K562 (cell line): ENCODE measurements around the gene SLFN12. TPM values are rescaled to one million over a fixed set of nuclear protein-coding genes. Genes with fewer than 3 reads are reported as not detected.
"Not testable (repeated sequence)": the region's sequence is repeated elsewhere in the genome, so short reads cannot be mapped to it uniquely, and the experiment has no call there.

Experiments used
- ATAC-seq: fragments of 200-7000 bp; cut with Tn5 transposase; 3 replicates; pipeline ENCODE4 v1.9.1; 2020; ENCODE audit warnings: moderate library complexity
- BruUV-seq: library from RNA; stranded (reverse); fragments of 400-500 nt; replicated peaks from 2 replicates; lab custom pipeline; 2021; lab: Mats Ljungman, UMichigan
- CTCF ChIA-PET: fragments of 300-600 bp; formaldehyde crosslinking; extraction: SDS; loops from one replicate; lab custom pipeline; 2021; ENCODE audit warnings: low intra/inter-chr PET ratio; lab: Yijun Ruan, JAX
- POLR2A ChIA-PET: fragments of 300-600, 350-650 bp; sonication (Branson Sonifier 250); formaldehyde crosslinking; extraction: SDS; loops from one replicate; lab custom pipeline; 2021; ENCODE audit warnings: antibody characterized with exemption, inconsistent platforms; lab: Yijun Ruan, JAX
- DNase-seq, 4 experiments: peaks; one replicate each; pipeline versions ENCODE4 v3.0.0 to v3.0.0-alpha.2; 2011 to 2018; ENCODE audit warnings: low spot score in 3 of 4, mixed read lengths in 3 of 4; ENCODE audit errors: extremely low read depth in 1 of 4
- FAIRE-seq: peaks from 2 replicates; lab custom pipeline; 2011; peaks lifted over from hg19 to GRCh38; lab: Jason Lieb, UNC
- H2AFZ ChIP-seq: 2 replicates; pipeline ENCODE4 v1.6.0; 2011; ENCODE audit warnings: low read depth, low read length, control low read depth, inconsistent platforms
- H3K27ac ChIP-seq: fragments of 200-600 bp; 3 replicates; pipeline ENCODE4 v1.8.0; 2011; ENCODE audit warnings: low read depth, mild to moderate bottlenecking, control low read depth, inconsistent platforms, low read length, moderate library complexity, mixed read lengths; ENCODE audit errors: extremely low read depth
- H3K27me3 ChIP-seq, 2 experiments: fragments of 300-600 bp in 1 of 2; 2 replicates in 1 of 2; 3 replicates in 1 of 2; pipeline versions ENCODE4 v1.6.0 to v1.8.0; 2011; ENCODE audit warnings: inconsistent platforms in 2 of 2, low read length in 2 of 2, mild to moderate bottlenecking in 1 of 2, mixed read lengths in 1 of 2, moderate library complexity in 1 of 2; ENCODE audit not compliant: control insufficient read depth in 2 of 2, insufficient read depth in 2 of 2
- H3K36me3 ChIP-seq: fragments of 300-600 bp; 3 replicates; pipeline ENCODE4 v1.8.0; 2011; ENCODE audit warnings: mild to moderate bottlenecking, low read length, inconsistent platforms; ENCODE audit not compliant: control insufficient read depth, insufficient read depth
- H3K4me1 ChIP-seq, 2 experiments: fragments of 200-600 bp in 1 of 2; replicated peaks in 1 of 2; 2 replicates in 1 of 2; 3 replicates in 1 of 2; pipeline versions ENCODE4 v1.5.1 to v1.8.0; 2011; ENCODE audit warnings: inconsistent platforms in 2 of 2, low read length in 2 of 2, mild to moderate bottlenecking in 1 of 2, mixed read lengths in 1 of 2, moderate library complexity in 1 of 2; ENCODE audit not compliant: control insufficient read depth in 2 of 2, insufficient read depth in 2 of 2
- H3K4me2 ChIP-seq: 2 replicates; pipeline ENCODE4 v1.6.1; 2011; ENCODE audit warnings: low read length, control low read depth, inconsistent platforms, mixed read lengths; ENCODE audit not compliant: insufficient read depth
- H3K4me3 ChIP-seq: fragments of 200-600 bp; sonication (generic), shearing (Covaris generic); 2 replicates; pipeline ENCODE4 v1.5.1; 2016; ENCODE audit warnings: control low read depth, inconsistent platforms
- H3K79me2 ChIP-seq: fragments of 200-600 bp; 3 replicates; pipeline ENCODE4 v1.8.0; 2011; ENCODE audit warnings: low read length, inconsistent platforms; ENCODE audit not compliant: control insufficient read depth, insufficient read depth
- H3K9ac ChIP-seq, 2 experiments: 2 replicates each; pipeline versions ENCODE4 v1.6.0 to v1.6.1; 2011; ENCODE audit warnings: low read depth in 2 of 2, low read length in 2 of 2, control low read depth in 1 of 2, inconsistent platforms in 1 of 2, mild to moderate bottlenecking in 1 of 2, mixed read lengths in 1 of 2; ENCODE audit not compliant: insufficient read depth in 1 of 2
- H3K9me1 ChIP-seq: one replicate; pipeline ENCODE4 v1.6.0; 2011; ENCODE audit warnings: inconsistent platforms, mild to moderate bottlenecking, low read length, moderate library complexity; ENCODE audit not compliant: control insufficient read depth, insufficient read depth
- H3K9me3 ChIP-seq: replicated peaks from 2 replicates; pipeline ENCODE4 v1.5.1; 2011; ENCODE audit warnings: low read depth, low read length, inconsistent platforms; ENCODE audit not compliant: control insufficient read depth, insufficient read depth
- H4K20me1 ChIP-seq: replicated peaks from 2 replicates; pipeline ENCODE4 v1.6.1; 2011; ENCODE audit warnings: low read length, inconsistent platforms, mixed read lengths; ENCODE audit not compliant: control insufficient read depth, insufficient read depth
- ZNF347 ChIP-seq: fragments of 450-650 bp; formaldehyde crosslinking; IDR thresholded peaks from 2 replicates; pipeline ENCODE4 v1.4.0; 2020; ENCODE audit warnings: low read depth, mild to moderate bottlenecking, moderate library complexity
- WGBS: fragments of 100-300 bp; shearing (Covaris generic); methylation state at CpG from one replicate; pipeline ENCODE4 v1.1.6; 2016; ENCODE audit warnings: low coverage, mixed read lengths; ENCODE audit not compliant: insufficient coverage; ENCODE audit errors: missing lambda C conversion rate; 5-methylcytosine and 5-hydroxymethylcytosine counted together
- in situ Hi-C: fragments of 300-500 bp; cut with MboI; formaldehyde crosslinking; loops from 4 replicates; pipeline ENCODE4 v1.15.0; 2018; ENCODE audit warnings: inconsistent platforms, mixed read lengths
- intact Hi-C: fragments of 100-400 bp; cut with micrococcal nuclease; formaldehyde crosslinking; loops from 2 replicates; pipeline ENCODE4 v1.14.2; 2022
- polyA plus RNA-seq, 8 experiments: library from polyadenylated mRNA; depleted of rRNA in 4 of 8; stranded (reverse) in 5 of 8; unstranded in 3 of 8; fragments of >200 nt; fragmentation: Nextera tagmentation in 2 of 8; fragmentation: Illumina TruSeq in 1 of 8; extraction: Ambion mirVana in 2 of 8; extraction: Trizol in 1 of 8; gene quantifications; 2 replicates each; pipeline versions ENCODE4 v1.2.1 to v1.2.3, GENCODE V29; 2011 to 2014; ENCODE audit warnings: inconsistent platforms in 1 of 8, missing spikeins in 1 of 8
- total RNA-seq, 7 experiments: library from RNA; depleted of rRNA in 6 of 7; stranded (reverse); fragments of >200 nt in 6 of 7; fragmentation: Illumina TruSeq in 2 of 7; extraction: Trizol in 2 of 7; gene quantifications; 2 replicates each; pipeline versions ENCODE4 v1.2.1 to v1.2.3, GENCODE V29; 2011 to 2021; ENCODE audit warnings: low replicate concordance in 1 of 7
- TF ChIP-seq, protein P1 (sequence below), 3 experiments: fragments of 200-800 bp in 1 of 3; fragments of 250-450 bp in 1 of 3; fragments of 450-650 bp in 1 of 3; sonication (Bioruptor Pico) in 1 of 3; sonication (Bioruptor generic) in 1 of 3; formaldehyde crosslinking in 1 of 3; IDR thresholded peaks; 2 replicates each; pipeline versions ENCODE4 v1.6.1 to v1.8.0; 2016 to 2022; ENCODE audit warnings: mild to moderate bottlenecking in 2 of 3, missing genetic modification characterization in 2 of 3, missing compliant biosample characterization in 1 of 3, moderate library complexity in 1 of 3

The SLFN12 gene
- total and polyA plus RNA-seq, 9 of the 15 experiments (the other 6 are each of a cell fraction or from before 2014, with no cell fraction given) = 0.01 to 0.09 (median 0.07) TPM; not detected in 6

DNA sequence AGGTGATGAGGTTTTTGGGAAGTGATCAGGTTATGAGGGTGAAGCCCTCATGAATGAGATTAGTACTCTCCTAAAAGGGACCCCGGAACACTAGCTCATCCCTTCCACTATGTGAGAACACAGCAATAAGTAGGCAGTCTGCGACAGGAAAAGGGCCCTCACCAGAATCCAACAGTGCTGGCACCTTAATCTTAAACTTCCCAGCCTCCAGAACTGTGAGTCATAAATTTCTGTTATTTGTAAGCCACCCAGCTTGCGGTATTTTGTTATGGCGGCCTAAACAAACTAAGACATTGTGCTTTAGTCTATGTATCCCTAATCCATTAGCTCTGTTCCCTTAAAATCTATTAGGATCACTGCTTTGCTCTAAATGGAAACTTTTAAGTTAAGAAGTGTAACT is 8.5 kb downstream of the SLFN12 start (continued):
- TF ChIP-seq, protein P1, sequence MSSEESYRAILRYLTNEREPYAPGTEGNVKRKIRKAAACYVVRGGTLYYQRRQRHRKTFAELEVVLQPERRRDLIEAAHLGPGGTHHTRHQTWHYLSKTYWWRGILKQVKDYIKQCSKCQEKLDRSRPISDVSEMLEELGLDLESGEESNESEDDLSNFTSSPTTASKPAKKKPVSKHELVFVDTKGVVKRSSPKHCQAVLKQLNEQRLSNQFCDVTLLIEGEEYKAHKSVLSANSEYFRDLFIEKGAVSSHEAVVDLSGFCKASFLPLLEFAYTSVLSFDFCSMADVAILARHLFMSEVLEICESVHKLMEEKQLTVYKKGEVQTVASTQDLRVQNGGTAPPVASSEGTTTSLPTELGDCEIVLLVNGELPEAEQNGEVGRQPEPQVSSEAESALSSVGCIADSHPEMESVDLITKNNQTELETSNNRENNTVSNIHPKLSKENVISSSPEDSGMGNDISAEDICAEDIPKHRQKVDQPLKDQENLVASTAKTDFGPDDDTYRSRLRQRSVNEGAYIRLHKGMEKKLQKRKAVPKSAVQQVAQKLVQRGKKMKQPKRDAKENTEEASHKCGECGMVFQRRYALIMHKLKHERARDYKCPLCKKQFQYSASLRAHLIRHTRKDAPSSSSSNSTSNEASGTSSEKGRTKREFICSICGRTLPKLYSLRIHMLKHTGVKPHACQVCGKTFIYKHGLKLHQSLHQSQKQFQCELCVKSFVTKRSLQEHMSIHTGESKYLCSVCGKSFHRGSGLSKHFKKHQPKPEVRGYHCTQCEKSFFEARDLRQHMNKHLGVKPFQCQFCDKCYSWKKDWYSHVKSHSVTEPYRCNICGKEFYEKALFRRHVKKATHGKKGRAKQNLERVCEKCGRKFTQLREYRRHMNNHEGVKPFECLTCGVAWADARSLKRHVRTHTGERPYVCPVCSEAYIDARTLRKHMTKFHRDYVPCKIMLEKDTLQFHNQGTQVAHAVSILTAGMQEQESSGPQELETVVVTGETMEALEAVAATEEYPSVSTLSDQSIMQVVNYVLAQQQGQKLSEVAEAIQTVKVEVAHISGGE (CRISPR knock-in tag; IDR thresholded peaks at IDR 0.05) = no peak
- no peak for TF ChIP-seq ZNF347 (CRISPR knock-in tag)

DNA sequence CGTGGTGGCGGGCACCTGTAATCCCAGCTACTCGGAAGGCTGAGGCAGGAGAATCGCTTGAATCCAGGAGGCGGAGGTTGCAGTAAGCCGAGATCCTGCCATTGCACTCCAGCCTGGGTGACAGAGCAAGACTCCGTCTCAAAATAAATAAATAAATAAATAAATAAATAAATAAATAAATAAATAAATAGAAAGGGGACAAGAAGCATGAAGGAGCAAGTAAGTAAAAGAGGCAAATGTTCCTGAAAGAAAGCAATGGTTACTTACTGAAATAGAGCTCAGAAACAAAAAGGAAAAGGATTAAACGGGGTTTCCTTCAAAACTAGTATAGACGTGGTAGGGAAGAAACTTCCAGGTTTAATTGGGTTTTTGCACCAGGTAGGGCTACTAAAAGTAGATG is 11.2 kb downstream of the SLFN12 start:
- FAIRE-seq, H3K4me1 ChIP-seq, H4K20me1 ChIP-seq, H3K79me2 ChIP-seq, H3K9ac ChIP-seq, H2AFZ ChIP-seq, H3K4me2 ChIP-seq, in situ Hi-C loops, BruUV-seq, H3K4me3 ChIP-seq, H3K9me1 ChIP-seq, H3K27me3 ChIP-seq, H3K27ac ChIP-seq, H3K9me3 ChIP-seq, intact Hi-C loops, CTCF ChIA-PET, ATAC-seq, H3K36me3 ChIP-seq, DNase-seq: not testable (repeated sequence)
- 6% methylated on average over 8 of the region's 9 CpGs for WGBS
- POLR2A ChIA-PET = interaction anchor here (0.6 to 0.7 kb wide), 2 partner anchors 11 to 20 kb away, joined by 3 to 4 read pairs; partner anchors contain the start of gene SLFN12
